ENCODE measurements around the gene MORN1.

Gene MORN1

GRCh38 chr1:2404142-2404889, 13.0 kb upstream of the MORN1 start:
- DNase-seq = no peak

- no peak for DNase-seq
These were observed 11.9 kb upstream of the MORN1 start for GRCh38 chr1:2403273-2403672.

- DNase-seq = no peak
These were observed 11.1 kb upstream of the MORN1 start for GRCh38 chr1:2402420-2402819.

GRCh38 chr1:2400950-2401649, 9.7 kb upstream of the MORN1 start:
- DNase-seq = no peak

DNA sequence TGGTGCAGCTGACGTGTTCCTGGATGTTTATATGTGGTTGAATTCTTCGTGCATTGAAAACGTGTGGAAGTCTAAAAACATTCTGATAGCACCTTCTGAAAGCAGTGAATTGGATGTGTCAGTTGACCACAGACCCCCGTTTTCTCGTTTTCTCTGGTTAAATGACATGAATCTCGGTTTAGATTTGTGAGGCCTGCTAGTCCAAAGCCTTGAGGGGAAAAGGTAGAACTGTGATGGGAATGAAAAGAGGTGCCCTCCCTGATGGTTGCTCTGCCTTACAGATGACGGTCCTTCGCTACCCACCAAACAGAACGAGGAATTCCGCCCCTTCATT, 9.2 kb upstream of the MORN1 start:
- no peak for DNase-seq

- no peak for DNase-seq
These were observed 8.7 kb upstream of the MORN1 start for GRCh38 chr1:2399890-2400575.

- no peak for DNase-seq
These were observed 7.5 kb upstream of the MORN1 start for GRCh38 chr1:2398871-2399270.

GRCh38 chr1:2397007-2397679, 5.8 kb upstream of the MORN1 start:
- DNase-seq = no peak

DNA sequence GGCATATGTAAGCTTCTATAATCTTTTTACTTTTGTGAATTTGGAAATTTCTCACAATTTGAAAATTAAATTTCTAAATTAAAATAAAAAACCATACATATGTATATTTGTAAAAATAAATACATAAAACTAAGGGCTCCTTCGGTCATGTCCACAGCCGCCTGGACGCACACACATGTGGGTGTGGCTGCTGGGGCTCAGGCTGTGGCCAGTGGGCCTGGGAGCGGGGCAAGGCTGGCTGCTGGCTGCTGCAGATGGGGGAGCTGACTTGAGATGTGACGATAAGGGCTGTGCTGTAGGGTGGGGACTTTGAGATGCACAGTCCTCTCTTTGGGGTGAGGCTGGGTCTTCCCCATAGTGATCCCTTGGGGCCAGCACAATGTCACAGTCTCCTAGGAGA, 5.1 kb upstream of the MORN1 start:
- no peak for DNase-seq

- DNase-seq = no peak
These were observed 4.7 kb upstream of the MORN1 start for GRCh38 chr1:2396059-2396458.

DNA sequence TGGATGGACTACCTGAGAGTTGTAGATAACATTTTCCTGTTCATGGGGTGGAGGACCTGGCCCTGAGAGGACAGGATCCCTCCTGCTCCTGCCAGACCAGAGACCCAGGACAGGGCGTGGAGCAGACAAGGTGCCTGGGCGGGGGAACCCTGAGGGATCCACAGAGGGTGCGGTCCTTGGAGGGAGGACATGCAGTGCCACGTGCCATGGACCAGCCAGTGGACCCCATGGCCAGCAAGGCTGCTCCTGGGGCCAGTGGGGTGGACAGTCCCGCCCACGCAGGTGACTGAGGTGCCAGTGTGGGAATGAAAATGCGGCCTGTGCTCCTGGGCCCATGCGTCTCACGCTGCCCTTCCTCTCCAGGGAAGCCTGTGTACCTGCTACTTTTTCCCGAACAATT, 3.9 kb upstream of the MORN1 start:
- DNase-seq = no peak

GRCh38 chr1:2394761-2395160, 3.4 kb upstream of the MORN1 start:
- DNase-seq = no peak

GRCh38 chr1:2394220-2394619, 2.9 kb upstream of the MORN1 start:
- no peak for DNase-seq

GRCh38 chr1:2393471-2393877, 2.1 kb upstream of the MORN1 start:
- no peak for DNase-seq

- no peak for DNase-seq
These were observed 1.3 kb upstream of the MORN1 start for GRCh38 chr1:2392686-2393085.

- no peak for DNase-seq
These were observed 666 bp upstream of the MORN1 start for GRCh38 chr1:2391931-2392509.

- no peak for DNase-seq
These were observed 1.7 kb downstream of the MORN1 start for GRCh38 chr1:2389644-2390043.

DNA sequence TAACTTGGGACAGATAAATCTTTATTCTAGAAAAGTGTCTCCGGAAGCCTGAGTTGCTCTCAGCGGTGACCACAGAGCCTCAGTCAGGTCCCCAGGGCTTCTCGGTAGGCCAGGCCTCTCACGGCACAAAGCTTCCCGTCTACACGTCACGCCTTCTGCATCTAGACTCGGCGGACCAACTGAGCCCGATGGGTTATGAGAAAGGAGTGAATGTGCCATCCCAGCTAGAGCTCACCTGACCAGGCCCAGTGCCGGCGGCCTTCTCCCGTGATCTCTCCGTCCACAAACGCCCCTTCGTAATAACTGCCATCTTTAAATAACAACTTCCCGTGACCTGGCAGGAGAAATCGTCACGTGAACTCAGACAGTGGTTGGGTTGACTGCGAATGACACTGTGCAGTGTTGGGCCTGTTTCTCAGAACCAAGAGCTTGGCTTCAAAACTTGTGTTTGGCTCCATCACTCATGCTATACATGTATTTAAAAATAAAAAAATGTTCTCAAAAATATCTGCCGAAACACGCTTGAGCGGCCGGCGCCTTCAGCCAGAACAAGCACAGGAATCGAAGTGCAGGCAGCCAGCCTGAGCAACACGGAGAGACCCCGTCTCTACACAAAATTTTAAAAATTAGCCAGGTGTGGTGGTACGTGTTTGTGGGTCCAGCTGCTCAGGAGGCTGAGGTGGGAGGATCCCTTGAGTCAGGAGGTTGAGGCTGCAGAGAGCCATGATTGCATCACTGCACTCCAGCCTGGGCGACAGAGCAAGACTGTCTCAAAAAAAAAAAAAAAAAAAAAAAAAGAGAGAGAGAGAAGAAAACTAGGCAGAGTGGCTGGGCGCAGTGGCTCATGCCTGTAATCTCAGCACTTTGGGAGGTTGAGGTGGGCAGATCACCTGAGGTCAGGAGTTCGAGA, 3.1 kb downstream of the MORN1 start:
- no peak for DNase-seq

DNA sequence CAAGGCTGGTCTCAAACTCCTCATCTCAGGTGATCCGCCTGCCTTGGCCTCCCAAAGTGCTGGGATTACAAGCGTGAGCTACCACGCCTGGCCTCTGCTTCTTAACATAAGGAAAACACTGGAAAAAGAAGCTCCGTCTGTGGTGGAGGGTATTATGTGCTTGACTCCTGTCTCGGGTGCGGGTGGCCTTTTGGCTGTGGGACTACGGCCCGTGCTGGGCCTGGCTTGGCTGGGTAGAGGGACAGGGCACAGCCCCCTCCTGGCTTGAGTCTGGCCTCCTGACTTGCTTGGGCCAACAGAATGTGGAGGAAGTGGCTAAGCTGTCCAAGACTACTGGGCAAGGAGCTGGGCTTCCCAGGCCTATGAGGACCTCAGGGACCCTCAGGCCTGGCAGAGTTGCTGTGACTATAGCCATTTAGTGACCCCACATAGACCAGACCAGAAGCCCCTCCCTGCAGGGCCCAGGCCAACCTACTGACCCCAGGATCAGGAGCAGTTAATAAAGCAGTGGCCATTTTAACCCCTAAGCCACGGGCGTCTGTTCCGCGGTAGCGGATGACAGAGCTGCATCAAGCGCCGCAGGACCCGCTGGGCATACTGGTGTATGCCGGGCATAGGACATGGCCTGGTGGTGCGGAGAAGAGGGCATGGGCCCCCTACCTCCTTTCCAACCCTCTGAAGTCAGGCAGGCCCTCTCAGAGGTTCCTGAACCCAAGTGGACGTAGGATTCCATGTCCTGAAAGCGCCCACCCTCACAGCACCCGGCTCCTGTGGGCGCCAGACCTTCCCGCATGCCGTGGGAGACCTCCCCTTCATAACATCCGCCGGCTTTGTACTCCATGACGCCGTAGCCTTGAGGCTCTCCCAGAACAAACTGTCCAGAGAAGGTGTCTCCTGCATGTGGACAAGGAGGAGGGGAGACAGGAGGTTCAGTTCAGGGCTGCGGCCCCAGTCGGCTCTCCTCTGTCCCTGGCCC, 4.4 kb downstream of the MORN1 start:
- DNase-seq = no peak

GRCh38 chr1:2385606-2386280, 5.6 kb downstream of the MORN1 start:
- no peak for DNase-seq
